HCT116 (cell line): ENCODE measurements around the gene PHOSPHO1. TPM values are rescaled to one million over a fixed set of nuclear protein-coding genes. Genes with fewer than 3 reads are reported as not detected.

Experiments
- ATAC-seq: fragments of 200-7000 bp; cut with Tn5 transposase; 2 replicates; pipeline ENCODE4 v1.9.1; 2020; ENCODE audit warnings: mild to moderate bottlenecking, moderate library complexity
- BruUV-seq: library from RNA; stranded (reverse); fragments of 400-500 nt; replicated peaks from 2 replicates; lab custom pipeline; 2021; lab: Mats Ljungman, UMichigan
- CTCF ChIA-PET: fragments of 300-600 bp; sonication (Branson Sonifier 250); formaldehyde crosslinking; loops from one replicate; lab custom pipeline; 2021; ENCODE audit warnings: antibody characterized with exemption; lab: Charles Lee
- POLR2A ChIA-PET: fragments of 300-600, 350-600 bp; sonication (Branson Sonifier 250); formaldehyde crosslinking; loops from one replicate; lab custom pipeline; 2021; ENCODE audit warnings: antibody characterized with exemption; lab: Charles Lee
- RAD21 ChIA-PET, 2 experiments: fragments of 300-600 bp; sonication (Branson Sonifier 250); formaldehyde crosslinking; loops; one replicate each; lab custom pipeline; 2023; ENCODE audit warnings: low total read pairs in 2 of 2; ENCODE audit not compliant: uncharacterized antibody in 2 of 2, unreplicated experiment in 2 of 2, low non-redundant PET in 1 of 2; lab: Charles Lee
- DNase-seq: peaks from one replicate; pipeline ENCODE4 v3.0.0-alpha.2; 2010; ENCODE audit warnings: low read depth, low spot score
- H2AFZ ChIP-seq: fragments of 200-600 bp; shearing (Covaris generic), sonication (generic); 2 replicates; pipeline ENCODE4 v1.6.1; 2017; ENCODE audit warnings: low read depth, mixed run types, mixed read lengths, antibody characterized with exemption, low read length; ENCODE audit not compliant: poor library complexity, severe bottlenecking
- H3K27ac ChIP-seq: 2 replicates; pipeline ENCODE4 v1.5.1; 2012; ENCODE audit warnings: low read depth, low read length
- H3K27me3 ChIP-seq: fragments of 200-600 bp; sonication (generic); 2 replicates; pipeline ENCODE4 v1.6.1; 2016; ENCODE audit warnings: mixed run types, low read length, mixed read lengths; ENCODE audit not compliant: insufficient read depth
- H3K36me3 ChIP-seq, 2 experiments: fragments of 200-500 bp in 1 of 2; fragments of 200-600 bp in 1 of 2; sonication (Bioruptor generic) in 1 of 2; sonication (generic) in 1 of 2; 2 replicates each; pipeline versions ENCODE4 v1.5.1 to v1.6.1; 2014 to 2016; ENCODE audit warnings: low read length in 2 of 2, inconsistent platforms in 1 of 2, mixed read lengths in 1 of 2, mixed run types in 1 of 2; ENCODE audit not compliant: insufficient read depth in 2 of 2, control insufficient read depth in 1 of 2
- H3K4me1 ChIP-seq, 2 experiments: fragments of 200-600 bp in 1 of 2; sonication (generic) in 1 of 2; 2 replicates each; pipeline versions ENCODE4 v1.5.1 to v1.6.1; 2012 to 2017; ENCODE audit warnings: low read length in 2 of 2, inconsistent platforms in 1 of 2, mild to moderate bottlenecking in 1 of 2, mixed read lengths in 1 of 2, mixed run types in 1 of 2, moderate library complexity in 1 of 2; ENCODE audit not compliant: insufficient read depth in 2 of 2, control insufficient read depth in 1 of 2
- H3K4me2 ChIP-seq: fragments of 200-600 bp; sonication (generic); 2 replicates; pipeline ENCODE4 v1.6.1; 2017; ENCODE audit warnings: mixed run types, low read length, mixed read lengths
- H3K4me3 ChIP-seq, 2 experiments: fragments of 200-600 bp in 1 of 2; sonication (generic) in 1 of 2; replicated peaks in 1 of 2; 2 replicates each; pipeline ENCODE4 v1.5.1; 2011 to 2016; ENCODE audit warnings: low read length in 2 of 2, control low read depth in 1 of 2, low read depth in 1 of 2, mild to moderate bottlenecking in 1 of 2, mixed read lengths in 1 of 2, mixed run types in 1 of 2
- H3K79me2 ChIP-seq: fragments of 200-600 bp; sonication (generic); 2 replicates; pipeline ENCODE4 v1.6.1; 2017; ENCODE audit warnings: mild to moderate bottlenecking, mixed run types, low read length, moderate library complexity, mixed read lengths; ENCODE audit not compliant: insufficient read depth
- H3K9ac ChIP-seq: fragments of 200-600 bp; sonication (generic); 2 replicates; pipeline ENCODE4 v1.6.1; 2016; ENCODE audit warnings: low read length, mixed read lengths
- H3K9me2 ChIP-seq: fragments of 200-600 bp; sonication (generic), shearing (Covaris generic); 2 replicates; pipeline ENCODE4 v1.6.1; 2017; ENCODE audit warnings: mixed run types, mild to moderate bottlenecking, moderate library complexity; ENCODE audit not compliant: insufficient read depth
- H3K9me3 ChIP-seq, 2 experiments: fragments of 200-500 bp in 1 of 2; fragments of 200-600 bp in 1 of 2; sonication (Bioruptor generic) in 1 of 2; sonication (generic) in 1 of 2; 2 replicates each; pipeline ENCODE4 v1.6.1; 2014 to 2017; ENCODE audit warnings: low read length in 2 of 2, mixed read lengths in 2 of 2, inconsistent platforms in 1 of 2, low read depth in 1 of 2, mild to moderate bottlenecking in 1 of 2, mixed run types in 1 of 2, moderate library complexity in 1 of 2; ENCODE audit not compliant: control insufficient read depth in 1 of 2, insufficient read depth in 1 of 2
- H4K20me1 ChIP-seq: fragments of 200-600 bp; sonication (generic), shearing (Covaris generic); 2 replicates; pipeline ENCODE4 v1.6.1; 2017; ENCODE audit warnings: mixed run types, mild to moderate bottlenecking, moderate library complexity; ENCODE audit not compliant: insufficient read depth
- SRF ChIP-seq: IDR thresholded peaks from 2 replicates; pipeline ENCODE4 v1.6.1; 2012; ENCODE audit warnings: low read depth
- TCF7L2 ChIP-seq: IDR thresholded peaks from 2 replicates; pipeline ENCODE4 v1.7.0; 2011; ENCODE audit warnings: borderline replicate concordance, inconsistent platforms; ENCODE audit not compliant: insufficient read depth, insufficient read length; ENCODE audit errors: extremely low read depth
- intact Hi-C: fragments of 100-400 bp; cut with micrococcal nuclease; formaldehyde crosslinking; loops from 2 replicates; pipeline ENCODE4 v1.10.0; 2022
- total RNA-seq: library from RNA; stranded (reverse); gene quantifications from one replicate; pipeline ENCODE4 v1.2.1, GENCODE V29; 2021; ENCODE audit not compliant: unreplicated experiment
- TF ChIP-seq, protein P1 (sequence below): IDR thresholded peaks from 2 replicates; pipeline ENCODE4 v1.6.1; 2012; ENCODE audit warnings: low read depth

The PHOSPHO1 gene
- total RNA-seq, 1 experiment from 2014 or later = 3.0 TPM

DNA sequence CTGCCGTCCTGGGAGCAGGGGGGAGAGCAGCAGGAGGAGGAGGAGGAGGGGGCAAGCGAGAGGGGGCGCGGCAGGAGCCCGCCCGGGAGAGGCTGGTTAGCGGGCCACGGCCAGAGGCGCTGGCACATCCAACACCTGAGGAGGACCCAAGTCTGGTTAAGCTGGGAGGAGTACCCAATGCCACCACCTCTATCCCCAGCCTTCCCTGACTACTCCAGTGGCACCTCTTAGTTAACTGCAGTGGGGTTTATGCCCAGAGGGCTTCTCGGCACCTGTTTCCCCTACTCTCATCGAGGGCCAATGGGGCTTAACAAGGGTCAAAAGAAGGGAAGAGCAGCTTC lies 5.6 kb downstream of the PHOSPHO1 start:
- intact Hi-C loops = loop anchor here (5.0 to 10.0 kb wide), 4 partner anchors 33 to 270 kb away; no protein-coding TSS in a partner anchor
- no peak for ATAC-seq
- peaks cover 2 to 28% of the 10 kb centered on the region in 2 experiments; a peak in 3 of 4 replicates for H3K4me1 ChIP-seq
- H3K4me3 ChIP-seq = no peak overlapping the region
- ChIA-PET RAD21 (no interaction called here), POLR2A (no interaction called here), CTCF (interaction anchor here (4.2 kb wide), 1 partner anchor 66 kb away, joined by 25 read pairs; no protein-coding TSS in a partner anchor)
- no peak overlapping the region for H3K27ac ChIP-seq
- no peaks in the 10 kb centered on the region for H3K9me2 ChIP-seq
- no peaks in the 10 kb centered on the region for H3K36me3 ChIP-seq
- H2AFZ ChIP-seq = no peak overlapping the region
- no peaks in the 10 kb centered on the region for H4K20me1 ChIP-seq
- no peaks in the 10 kb centered on the region for H3K9me3 ChIP-seq
- no peaks in the 10 kb centered on the region for H3K27me3 ChIP-seq
- no peak overlapping the region for H3K9ac ChIP-seq
- no peak overlapping the region for H3K4me2 ChIP-seq
- BruUV-seq = no TSS peak
- H3K79me2 ChIP-seq = no peaks in the 10 kb centered on the region
- TF ChIP-seq, protein P1, sequence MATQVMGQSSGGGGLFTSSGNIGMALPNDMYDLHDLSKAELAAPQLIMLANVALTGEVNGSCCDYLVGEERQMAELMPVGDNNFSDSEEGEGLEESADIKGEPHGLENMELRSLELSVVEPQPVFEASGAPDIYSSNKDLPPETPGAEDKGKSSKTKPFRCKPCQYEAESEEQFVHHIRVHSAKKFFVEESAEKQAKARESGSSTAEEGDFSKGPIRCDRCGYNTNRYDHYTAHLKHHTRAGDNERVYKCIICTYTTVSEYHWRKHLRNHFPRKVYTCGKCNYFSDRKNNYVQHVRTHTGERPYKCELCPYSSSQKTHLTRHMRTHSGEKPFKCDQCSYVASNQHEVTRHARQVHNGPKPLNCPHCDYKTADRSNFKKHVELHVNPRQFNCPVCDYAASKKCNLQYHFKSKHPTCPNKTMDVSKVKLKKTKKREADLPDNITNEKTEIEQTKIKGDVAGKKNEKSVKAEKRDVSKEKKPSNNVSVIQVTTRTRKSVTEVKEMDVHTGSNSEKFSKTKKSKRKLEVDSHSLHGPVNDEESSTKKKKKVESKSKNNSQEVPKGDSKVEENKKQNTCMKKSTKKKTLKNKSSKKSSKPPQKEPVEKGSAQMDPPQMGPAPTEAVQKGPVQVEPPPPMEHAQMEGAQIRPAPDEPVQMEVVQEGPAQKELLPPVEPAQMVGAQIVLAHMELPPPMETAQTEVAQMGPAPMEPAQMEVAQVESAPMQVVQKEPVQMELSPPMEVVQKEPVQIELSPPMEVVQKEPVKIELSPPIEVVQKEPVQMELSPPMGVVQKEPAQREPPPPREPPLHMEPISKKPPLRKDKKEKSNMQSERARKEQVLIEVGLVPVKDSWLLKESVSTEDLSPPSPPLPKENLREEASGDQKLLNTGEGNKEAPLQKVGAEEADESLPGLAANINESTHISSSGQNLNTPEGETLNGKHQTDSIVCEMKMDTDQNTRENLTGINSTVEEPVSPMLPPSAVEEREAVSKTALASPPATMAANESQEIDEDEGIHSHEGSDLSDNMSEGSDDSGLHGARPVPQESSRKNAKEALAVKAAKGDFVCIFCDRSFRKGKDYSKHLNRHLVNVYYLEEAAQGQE = no peak
- TF ChIP-seq TCF7L2 (no peak), SRF (no peak)
- TF ChIP-seq, all 23 proteins: peak for 0
- DNase-seq = no peak
